ENCODE measurements around the gene CDK9. TPM values are rescaled to one million over a fixed set of nuclear protein-coding genes. Genes with fewer than 3 reads are reported as not detected.

CDK9 gene
- total and polyA plus RNA-seq, 2 of the 4 experiments (the other 2 are of a cell fraction) = 30.3 to 49.9 TPM

DNA sequence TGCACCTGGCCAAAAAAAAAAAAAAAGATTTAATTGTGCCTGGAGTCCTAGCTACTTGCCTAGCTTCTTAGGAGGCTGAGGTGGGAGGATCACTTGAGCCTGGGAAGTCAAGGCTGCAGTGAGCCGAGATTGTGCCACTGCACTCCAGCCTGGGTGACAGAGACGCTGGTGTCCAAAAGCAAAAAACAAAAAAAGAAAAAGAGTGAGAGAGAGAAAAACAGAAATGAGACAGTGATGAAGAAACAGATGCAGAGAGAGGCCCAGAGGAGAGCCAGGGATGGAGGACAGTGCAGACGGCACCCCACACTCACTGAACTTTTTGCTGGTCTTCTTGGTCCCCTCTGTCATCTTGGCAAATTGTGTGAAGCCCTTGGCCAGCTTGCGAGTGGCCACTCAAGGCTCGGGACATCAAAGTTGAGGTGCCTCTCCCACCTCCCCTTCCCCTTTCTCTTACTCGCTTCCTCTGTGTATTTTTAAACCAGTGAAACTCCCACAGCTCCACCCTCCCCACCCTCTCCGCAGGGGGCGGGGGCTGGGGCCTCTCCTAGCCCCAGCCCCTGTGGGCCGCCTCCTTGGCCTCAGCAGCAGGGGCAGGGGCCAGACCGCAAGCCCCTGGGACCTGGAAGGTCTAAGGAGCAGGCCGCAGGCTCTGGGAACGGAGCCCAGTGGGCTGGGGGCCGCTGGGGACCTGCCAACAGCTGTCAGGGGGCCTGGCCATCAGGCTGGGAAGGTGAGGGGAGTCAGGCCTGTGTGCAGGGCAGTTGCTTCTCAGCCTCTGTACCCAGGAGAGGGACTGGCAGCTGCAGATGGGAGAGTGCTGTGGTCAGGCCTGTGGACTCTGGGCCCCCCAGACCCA is 7.3 kb upstream of the CDK9 start, which contains the start of gene SH2D3C:
SH2D3C (minus strand) TSS at position 387 of the 856 bp plus-strand sequence; CDS start at position 348, 39 bp downstream.
- ChIA-PET CTCF (no interaction called here), POLR2A (ENCODE audit: unreplicated experiment) (no interaction called here)
- H4K91ac ChIP-seq (ENCODE audit: insufficient read depth, low read depth, low read length) = no peak within 1 kb of the TSS
- no peak for DNase-seq
- H3K4me3 ChIP-seq (ENCODE audit: insufficient read depth, low read depth, low read length) = no peak within 1 kb of the TSS
- no TSS peak for BruUV-seq (replicated peaks)
- H3K9me3 ChIP-seq (ENCODE audit: control insufficient read depth, insufficient read depth, low read length) = no peaks in the 10 kb centered on the region
- no peak within 1 kb of the TSS for H2BK20ac ChIP-seq (ENCODE audit: low read depth, low read length)
- peaks cover 11% of the 10 kb centered on the region for H3K27me3 ChIP-seq (ENCODE audit: control insufficient read depth, insufficient read depth, low read length)
- no peak within 1 kb of the TSS for H2BK15ac ChIP-seq (ENCODE audit: low read depth, low read length)
- no peak within 1 kb of the TSS for H3K9ac ChIP-seq (ENCODE audit: low read depth, low read length)
- TF ChIP-seq, protein P1, sequence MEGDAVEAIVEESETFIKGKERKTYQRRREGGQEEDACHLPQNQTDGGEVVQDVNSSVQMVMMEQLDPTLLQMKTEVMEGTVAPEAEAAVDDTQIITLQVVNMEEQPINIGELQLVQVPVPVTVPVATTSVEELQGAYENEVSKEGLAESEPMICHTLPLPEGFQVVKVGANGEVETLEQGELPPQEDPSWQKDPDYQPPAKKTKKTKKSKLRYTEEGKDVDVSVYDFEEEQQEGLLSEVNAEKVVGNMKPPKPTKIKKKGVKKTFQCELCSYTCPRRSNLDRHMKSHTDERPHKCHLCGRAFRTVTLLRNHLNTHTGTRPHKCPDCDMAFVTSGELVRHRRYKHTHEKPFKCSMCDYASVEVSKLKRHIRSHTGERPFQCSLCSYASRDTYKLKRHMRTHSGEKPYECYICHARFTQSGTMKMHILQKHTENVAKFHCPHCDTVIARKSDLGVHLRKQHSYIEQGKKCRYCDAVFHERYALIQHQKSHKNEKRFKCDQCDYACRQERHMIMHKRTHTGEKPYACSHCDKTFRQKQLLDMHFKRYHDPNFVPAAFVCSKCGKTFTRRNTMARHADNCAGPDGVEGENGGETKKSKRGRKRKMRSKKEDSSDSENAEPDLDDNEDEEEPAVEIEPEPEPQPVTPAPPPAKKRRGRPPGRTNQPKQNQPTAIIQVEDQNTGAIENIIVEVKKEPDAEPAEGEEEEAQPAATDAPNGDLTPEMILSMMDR (conservative IDR thresholded peaks at IDR 0.05; ENCODE audit: low read depth, low read length) = no peak
- TF ChIP-seq CHD1 (IDR thresholded peaks at IDR 0.05; ENCODE audit: low read depth, low read length) (no peak), POLR2A (IDR thresholded peaks at IDR 0.05; ENCODE audit: low read depth, low read length) (no peak), NFE2L2 (IDR thresholded peaks at IDR 0.05; ENCODE audit: low read depth, low read length) (no peak), RFX5 (IDR thresholded peaks at IDR 0.05; ENCODE audit: low read depth, low read length) (no peak), MAFK (IDR thresholded peaks at IDR 0.05; ENCODE audit: low read depth, low read length) (no peak), MXI1 (IDR thresholded peaks at IDR 0.05; ENCODE audit: borderline replicate concordance, low read depth, low read length) (no peak)
- H3K27ac ChIP-seq (ENCODE audit: insufficient read depth, low read length) = no peak within 1 kb of the TSS
- H2AK9ac ChIP-seq (replicated peaks; ENCODE audit: low read depth, low read length, poor library complexity) = no peak within 1 kb of the TSS
- no peak for ATAC-seq (ENCODE audit: low read depth)
- H3K4me1 ChIP-seq (ENCODE audit: control insufficient read depth, insufficient read depth, low read length) = no peaks in the 10 kb centered on the region
- no peak within 1 kb of the TSS for H4K8ac ChIP-seq (ENCODE audit: low read depth in 2 of 2, low read length in 2 of 2)
- H4K20me1 ChIP-seq (ENCODE audit: insufficient read depth, low read length) = no peaks in the 10 kb centered on the region
- H3K9me1 ChIP-seq (ENCODE audit: insufficient read depth, low read length) = no peaks in the 10 kb centered on the region
- H3K23ac ChIP-seq (ENCODE audit: low read depth, low read length) = no peak within 1 kb of the TSS
- H3K79me1 ChIP-seq (ENCODE audit: low read depth in 1 of 2, low read length in 2 of 2) = no peaks in the 10 kb centered on the region
- H2BK5ac ChIP-seq (ENCODE audit: low read depth, low read length, poor library complexity, severe bottlenecking) = no peak within 1 kb of the TSS
- no peak within 1 kb of the TSS for H3K4ac ChIP-seq (ENCODE audit: low read depth, low read length)
- H3K18ac ChIP-seq (ENCODE audit: low read depth, low read length) = no peak within 1 kb of the TSS
- H2BK120ac ChIP-seq (ENCODE audit: low read depth, low read length) = no peak within 1 kb of the TSS
- 47% methylated on average over 3 of the region's 13 CpGs; no CpG with 5 or more reads in 1 of the 2 experiments for WGBS, 2 experiments (ENCODE audit: extremely low coverage in 2 of 2, insufficient read length in 1 of 2)
- no peak within 1 kb of the TSS for H2AK5ac ChIP-seq (ENCODE audit: low read depth, low read length)
- in situ Hi-C loops (cut with MboI; ENCODE audit: low sequenced_read_pairs) (no loop called here), intact Hi-C loops (cut with micrococcal nuclease) (no loop called here), dilution Hi-C loops (cut with HindIII; ENCODE audit: low sequenced_read_pairs, unreplicated experiment) (no loop called here)
- no peak within 1 kb of the TSS for H3K4me2 ChIP-seq (ENCODE audit: low read depth, low read length)
- no peaks in the 10 kb centered on the region for H3K36me3 ChIP-seq (ENCODE audit: control insufficient read depth, insufficient read depth, low read length)
- no peak within 1 kb of the TSS for H3K14ac ChIP-seq (replicated peaks; ENCODE audit: low read depth, low read length)
- H4K5ac ChIP-seq (ENCODE audit: low read depth, low read length) = no peak within 1 kb of the TSS
- peak within 1 kb of the TSS; percentile 32 for H2AFZ ChIP-seq (replicated peaks; ENCODE audit: low read length, poor library complexity)
- H3K56ac ChIP-seq (ENCODE audit: extremely low read depth, insufficient read depth, low read length) = no peak within 1 kb of the TSS
